Upper lobe of left lung (tissue), 4 donors: ENCODE results near the gene ARL4D.

Source experiments
- EP300 ChIP-seq, 4 donors: sonication (generic); formaldehyde crosslinking; IDR thresholded peaks; one replicate each; pipeline ENCODE4 v1.5.1; 2017; ENCODE audit warnings: antibody characterized with exemption in 4 of 4, control low read depth in 2 of 4
- POLR2AphosphoS5 ChIP-seq, 2 donors: sonication (generic); formaldehyde crosslinking; IDR thresholded peaks; one replicate each; pipeline ENCODE4 v1.5.1; 2017; ENCODE audit warnings: antibody characterized with exemption in 2 of 2
- TF ChIP-seq, protein P1 (sequence below), 6 experiments: fragments of 450-650 bp in 4 of 6; fragments of 200-600 bp in 2 of 6; sonication (generic) in 2 of 6; IDR thresholded peaks; one replicate each; pipeline ENCODE4 v1.5.1; 2016 to 2019; ENCODE audit warnings: antibody characterized with exemption in 6 of 6

DNA sequence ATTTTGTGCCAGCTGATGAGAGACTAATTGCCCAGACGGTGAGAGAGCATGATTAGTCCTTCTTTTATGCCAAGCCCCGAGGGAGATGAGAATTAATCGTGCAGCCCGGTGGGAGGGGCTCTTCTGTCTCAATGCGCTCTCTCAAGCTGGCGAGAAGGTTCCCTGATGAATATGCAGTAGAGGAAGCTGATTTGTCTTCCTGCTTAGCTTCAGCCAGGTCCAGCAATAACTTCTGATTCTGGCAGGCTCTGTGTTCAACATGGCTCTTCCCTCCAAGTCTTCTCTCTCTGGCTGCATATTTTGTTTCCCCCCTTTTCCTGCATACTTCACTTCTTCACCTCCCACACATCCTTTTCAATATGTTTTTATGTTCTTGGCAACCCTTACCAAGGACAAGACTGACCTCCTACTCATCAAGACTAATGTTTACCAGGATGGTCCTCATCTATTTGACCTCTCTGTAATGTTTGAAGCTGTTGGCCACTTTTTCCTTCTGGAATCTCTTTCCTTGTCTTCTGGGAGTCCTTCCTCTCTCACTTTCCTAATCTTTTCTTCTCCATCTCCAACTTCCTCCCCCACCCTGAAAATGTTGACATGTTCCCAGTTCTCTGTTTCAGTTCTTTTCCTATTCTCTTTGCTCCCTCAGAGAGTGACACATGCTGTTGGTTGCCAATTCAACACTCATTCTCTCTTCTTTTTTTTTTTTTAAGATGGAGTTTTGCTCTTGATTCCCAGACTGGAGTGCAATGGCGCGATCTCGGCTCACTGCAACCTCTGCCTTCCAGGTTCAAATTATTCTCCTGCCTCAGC is 33.1 kb downstream of the ARL4D start:
- TF ChIP-seq EP300 (IDR thresholded peaks at IDR 0.05) (no peak), POLR2AphosphoS5 (IDR thresholded peaks at IDR 0.05) (no peak)
- TF ChIP-seq, protein P1, sequence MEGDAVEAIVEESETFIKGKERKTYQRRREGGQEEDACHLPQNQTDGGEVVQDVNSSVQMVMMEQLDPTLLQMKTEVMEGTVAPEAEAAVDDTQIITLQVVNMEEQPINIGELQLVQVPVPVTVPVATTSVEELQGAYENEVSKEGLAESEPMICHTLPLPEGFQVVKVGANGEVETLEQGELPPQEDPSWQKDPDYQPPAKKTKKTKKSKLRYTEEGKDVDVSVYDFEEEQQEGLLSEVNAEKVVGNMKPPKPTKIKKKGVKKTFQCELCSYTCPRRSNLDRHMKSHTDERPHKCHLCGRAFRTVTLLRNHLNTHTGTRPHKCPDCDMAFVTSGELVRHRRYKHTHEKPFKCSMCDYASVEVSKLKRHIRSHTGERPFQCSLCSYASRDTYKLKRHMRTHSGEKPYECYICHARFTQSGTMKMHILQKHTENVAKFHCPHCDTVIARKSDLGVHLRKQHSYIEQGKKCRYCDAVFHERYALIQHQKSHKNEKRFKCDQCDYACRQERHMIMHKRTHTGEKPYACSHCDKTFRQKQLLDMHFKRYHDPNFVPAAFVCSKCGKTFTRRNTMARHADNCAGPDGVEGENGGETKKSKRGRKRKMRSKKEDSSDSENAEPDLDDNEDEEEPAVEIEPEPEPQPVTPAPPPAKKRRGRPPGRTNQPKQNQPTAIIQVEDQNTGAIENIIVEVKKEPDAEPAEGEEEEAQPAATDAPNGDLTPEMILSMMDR (IDR thresholded peaks at IDR 0.05), result no peak
